ENCODE measurements around the gene TUB.

The TUB gene

GRCh38 chr11:8047382-8047781 lies 33.6 kb upstream of the TUB start:
- no peak for DNase-seq

DNA sequence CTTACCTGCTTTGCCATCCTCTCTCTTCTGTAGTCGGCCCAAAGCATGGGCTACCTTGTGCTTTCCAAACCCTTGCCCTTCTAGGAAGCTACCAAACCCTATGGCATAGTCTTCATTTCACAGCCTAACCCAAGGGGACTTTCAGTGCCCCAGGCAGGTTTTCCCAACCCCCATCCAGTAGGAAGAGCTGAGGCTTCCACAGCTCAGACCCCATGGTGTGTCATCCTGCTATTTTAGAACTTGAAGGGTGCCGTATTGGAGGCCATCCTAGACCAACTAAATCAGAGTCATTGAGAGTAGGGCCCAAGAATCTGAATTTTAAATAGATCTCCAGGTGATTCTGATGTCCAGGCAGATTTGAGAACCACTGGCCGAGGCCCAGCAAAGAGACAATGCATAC lies 31.9 kb upstream of the TUB start:
- no peak for DNase-seq

GRCh38 chr11:8055091-8055835 lies 25.7 kb upstream of the TUB start:
- DNase-seq, result no peak

GRCh38 chr11:8055836-8056526 lies 25.0 kb upstream of the TUB start:
- DNase-seq, result no peak

- DNase-seq, result no peak
Measured at GRCh38 chr11:8056810-8057463, 24.1 kb upstream of the TUB start.

- DNase-seq, result no peak
Measured at GRCh38 chr11:8058216-8058615, 22.8 kb upstream of the TUB start.

DNA sequence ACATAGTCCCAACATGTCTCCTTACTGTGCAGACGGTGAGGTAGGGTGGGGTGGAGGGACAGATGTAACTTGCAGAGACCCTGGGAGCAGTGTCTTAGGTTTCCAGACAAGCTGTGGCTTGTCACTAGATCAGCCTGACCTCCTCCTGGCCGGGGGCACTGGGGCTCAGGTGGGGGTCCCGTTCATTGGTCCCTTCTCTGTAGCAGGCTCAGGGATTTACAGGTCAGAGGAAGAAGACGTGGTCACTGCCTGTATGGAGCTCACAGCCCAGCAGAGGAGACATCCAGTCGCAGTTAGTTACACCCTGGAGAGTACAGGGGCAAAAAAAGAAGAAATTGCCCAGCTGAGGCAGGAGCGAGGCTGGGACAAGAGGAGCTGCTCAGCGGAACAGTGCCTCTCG lies 22.0 kb upstream of the TUB start:
- DNase-seq, result no peak

- DNase-seq, result no peak
Measured at GRCh38 chr11:8059571-8060011, 21.4 kb upstream of the TUB start.

DNA sequence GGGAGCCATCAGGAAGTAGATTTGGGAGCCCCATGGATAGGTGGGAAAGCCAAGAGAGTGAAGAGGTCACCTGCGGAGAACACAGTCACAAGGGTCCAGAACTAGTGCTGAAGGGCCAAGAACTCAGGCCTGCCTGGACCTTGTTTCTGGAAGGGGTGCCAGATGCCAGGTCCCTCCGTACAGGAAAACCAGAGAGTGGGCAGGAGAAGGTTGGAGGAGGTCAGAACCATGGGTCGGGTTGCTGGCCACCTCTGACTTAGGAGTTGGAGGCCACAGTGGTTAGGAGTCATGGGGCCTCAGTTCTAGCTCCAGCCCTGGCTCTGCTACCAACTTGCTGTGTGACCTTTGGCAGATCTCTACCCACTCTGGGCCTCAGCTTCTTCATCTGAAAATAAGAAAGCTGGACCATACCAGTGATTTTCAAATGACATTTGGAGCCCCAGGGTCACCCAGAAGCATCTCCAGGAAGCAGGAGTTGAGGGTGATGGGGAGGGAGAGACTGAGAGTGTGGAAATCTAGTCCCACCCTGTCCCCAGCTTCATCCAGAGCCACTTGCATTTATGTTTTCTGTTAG lies 20.8 kb upstream of the TUB start:
- DNase-seq, result no peak

DNA sequence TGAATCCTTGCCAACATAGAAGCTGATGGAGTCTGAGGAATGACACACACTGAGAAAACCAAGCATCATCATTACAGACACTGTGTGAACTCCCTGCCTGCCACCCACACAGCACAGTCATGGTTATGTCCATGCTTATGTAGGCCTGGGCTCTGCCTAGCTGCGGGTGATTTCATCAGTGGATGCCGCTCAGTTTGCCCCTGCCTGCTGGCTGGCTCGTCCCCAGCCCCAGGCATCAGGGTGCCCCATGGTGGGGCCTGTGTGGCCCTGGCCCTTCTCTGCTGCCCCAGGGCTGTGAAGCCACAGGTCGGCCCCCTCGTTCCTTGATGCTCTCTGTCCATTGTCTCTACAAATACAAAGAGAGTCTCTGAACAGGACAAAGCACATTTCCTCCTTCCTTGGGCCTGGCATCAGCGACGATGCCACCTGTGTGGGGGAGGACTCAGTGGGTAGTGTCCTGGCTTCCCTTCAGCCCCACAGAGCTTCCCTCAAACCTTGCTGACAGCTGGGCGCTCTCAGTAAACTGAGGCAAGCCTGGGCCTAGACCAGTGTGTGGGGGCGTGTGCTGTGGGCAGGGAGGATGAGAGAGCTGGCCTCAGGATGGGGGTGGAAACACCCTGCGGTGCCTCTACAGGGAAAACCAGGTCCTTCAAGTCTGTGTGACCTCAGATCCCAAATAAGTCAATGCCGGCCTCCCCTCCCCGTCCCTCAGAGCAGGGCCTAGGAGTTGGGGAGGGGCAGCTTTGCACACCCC lies 20.0 kb upstream of the TUB start:
- no peak for DNase-seq

- no peak for DNase-seq
Measured at GRCh38 chr11:8061555-8062428, 19.2 kb upstream of the TUB start.

GRCh38 chr11:8062781-8063257 lies 18.2 kb upstream of the TUB start:
- DNase-seq, result no peak

- no peak for DNase-seq
Measured at GRCh38 chr11:8063324-8063723, 17.7 kb upstream of the TUB start.

GRCh38 chr11:8065031-8065430 lies 16.0 kb upstream of the TUB start:
- no peak for DNase-seq

GRCh38 chr11:8066036-8066910 lies 14.7 kb upstream of the TUB start:
- DNase-seq, result no peak

DNA sequence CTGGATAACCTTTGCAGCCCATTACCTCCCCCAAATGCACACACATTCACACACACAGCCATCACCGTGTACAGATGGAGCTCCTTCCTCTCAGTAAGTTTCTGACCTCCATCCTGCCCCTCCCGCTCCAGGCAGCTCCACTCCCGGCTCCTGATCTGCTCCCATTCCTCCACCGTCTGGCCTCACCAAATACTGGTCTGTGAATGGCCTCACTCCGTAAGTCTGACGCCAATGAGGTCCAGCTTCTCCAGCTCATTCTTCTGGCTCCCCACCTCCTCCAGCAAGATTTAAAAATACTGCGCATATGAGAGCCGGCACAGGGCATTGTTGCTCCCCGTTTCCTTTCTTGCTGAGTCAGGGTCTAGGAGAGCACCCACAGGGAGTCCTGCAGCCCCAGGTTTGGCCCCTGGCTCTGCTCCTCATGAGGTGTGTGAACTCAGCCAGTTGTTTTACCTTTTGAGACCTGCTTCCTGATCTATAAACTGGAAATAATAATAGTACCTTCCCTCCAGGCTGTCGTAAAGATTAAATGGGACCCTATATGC lies 14.0 kb upstream of the TUB start:
- DNase-seq, result no peak

GRCh38 chr11:8067567-8067928 lies 13.5 kb upstream of the TUB start:
- DNase-seq, result no peak

DNA sequence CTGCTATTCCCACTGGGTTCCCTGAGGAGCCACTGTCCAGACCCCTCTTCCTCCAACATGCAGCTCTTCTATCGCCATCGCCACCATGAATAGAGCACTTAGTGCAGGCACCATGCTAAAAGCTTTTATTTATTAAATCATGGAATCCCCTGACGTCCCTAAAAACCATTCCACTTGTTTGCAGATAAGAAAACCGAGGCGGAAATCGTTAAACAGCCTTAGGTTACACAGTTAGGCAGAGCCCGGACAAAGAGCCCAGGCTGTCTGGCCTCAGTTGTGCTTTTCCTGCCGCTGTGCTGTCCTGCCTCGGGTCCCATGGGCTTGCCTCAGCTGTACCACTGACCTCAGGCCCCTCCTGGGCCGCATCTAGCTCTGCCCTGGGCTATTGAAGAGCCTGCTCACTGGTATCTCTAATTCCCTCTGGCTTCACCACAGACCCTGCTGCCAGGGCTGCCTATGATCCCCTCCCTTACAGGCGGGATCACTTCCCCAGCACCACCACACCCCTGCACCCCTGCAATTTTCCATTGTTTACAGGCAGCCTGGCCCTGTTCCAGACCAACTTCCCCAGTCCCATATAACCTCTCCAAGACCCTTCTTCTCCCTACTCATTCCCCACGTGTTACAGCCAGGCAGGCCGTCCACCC lies 13.0 kb upstream of the TUB start:
- DNase-seq, result no peak

DNA sequence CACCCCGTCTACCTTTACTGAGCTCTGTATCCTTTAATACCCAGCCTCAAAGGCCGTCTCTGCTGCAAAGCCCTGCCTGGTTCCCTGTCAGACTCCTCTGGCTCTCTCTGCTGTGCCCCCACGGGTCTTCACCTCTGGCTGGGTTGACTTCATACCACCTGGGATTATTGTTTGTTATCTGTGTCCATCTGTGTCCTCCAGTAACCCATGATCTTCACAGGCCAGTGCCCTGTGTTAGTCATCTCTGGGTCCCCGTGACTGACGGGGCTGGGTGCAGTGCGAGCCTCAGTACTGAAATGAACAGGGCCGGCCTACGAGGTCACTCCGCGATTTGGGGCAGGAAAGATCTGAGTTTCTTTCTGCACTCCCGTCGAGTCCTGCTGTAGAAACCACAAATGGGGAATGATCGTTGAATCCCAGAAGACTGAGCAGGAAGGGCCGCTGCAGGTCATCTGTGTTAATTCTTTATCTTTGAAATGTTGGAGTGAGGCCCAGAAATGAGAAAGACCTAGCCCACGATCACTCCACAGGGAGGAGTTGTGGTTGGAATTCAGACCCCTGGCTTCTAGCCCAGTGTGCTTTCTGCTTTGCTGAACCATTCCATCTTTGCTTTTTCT lies 12.3 kb upstream of the TUB start:
- DNase-seq, result no peak

GRCh38 chr11:8069771-8070170 lies 11.2 kb upstream of the TUB start:
- no peak for DNase-seq

All from NCI-H187 (cell line).